ENCODE measurements around the gene FLT4.
A peak's percentile ranks its signal among the peaks of the same experiment; 100 is the strongest.
"Not testable (repeated sequence)": the region's sequence is repeated elsewhere in the genome, so short reads cannot be mapped to it uniquely, and the experiment has no call there.

FLT4 gene

GRCh38 chr5:180669661-180670060 lies 20.3 kb upstream of the FLT4 start:
- DNase-seq = no peak

- peak; percentile 73 for DNase-seq
Observed at GRCh38 chr5:180668835-180669596, 19.6 kb upstream of the FLT4 start.

GRCh38 chr5:180666812-180667211 lies 17.4 kb upstream of the FLT4 start:
- no peak for DNase-seq

GRCh38 chr5:180665682-180666404 lies 16.4 kb upstream of the FLT4 start:
- DNase-seq = no peak

GRCh38 chr5:180658774-180659564 lies 9.6 kb upstream of the FLT4 start:
- no peak for DNase-seq

- not testable (repeated sequence) for DNase-seq
Observed at GRCh38 chr5:180655243-180655642, 5.8 kb upstream of the FLT4 start.

- DNase-seq = no peak
Observed at GRCh38 chr5:180652771-180653170, 3.4 kb upstream of the FLT4 start.

- no peak for DNase-seq
Observed at GRCh38 chr5:180652346-180652745, 2.9 kb upstream of the FLT4 start.

GRCh38 chr5:180648658-180649296 lies 623 bp downstream of the FLT4 start:
- DNase-seq = no peak

GRCh38 chr5:180647941-180648500 lies 1.4 kb downstream of the FLT4 start:
- DNase-seq = no peak

GRCh38 chr5:180647465-180647864 lies 1.9 kb downstream of the FLT4 start:
- no peak for DNase-seq

- no peak for DNase-seq
Observed at GRCh38 chr5:180646963-180647305, 2.5 kb downstream of the FLT4 start.

GRCh38 chr5:180646289-180646962 lies 3.0 kb downstream of the FLT4 start:
- DNase-seq = no peak

- no peak for DNase-seq
Observed at GRCh38 chr5:180645274-180646204, 3.9 kb downstream of the FLT4 start.

- DNase-seq = no peak
Observed at GRCh38 chr5:180644825-180645273, 4.6 kb downstream of the FLT4 start.

- no peak for DNase-seq
Observed at GRCh38 chr5:180644129-180644824, 5.1 kb downstream of the FLT4 start.

- no peak for DNase-seq
Observed at GRCh38 chr5:180643191-180643851, 6.1 kb downstream of the FLT4 start.

GRCh38 chr5:180642779-180643178 lies 6.6 kb downstream of the FLT4 start:
- no peak for DNase-seq

- DNase-seq = no peak
Observed at GRCh38 chr5:180642181-180642775, 7.1 kb downstream of the FLT4 start.

- DNase-seq = no peak
Observed at GRCh38 chr5:180641566-180641900, 7.9 kb downstream of the FLT4 start.
